Measurements from ENCODE around the gene MCMBP.

- no peak for TF ChIP-seq REST (IDR thresholded peaks at IDR 0.05)
- TF ChIP-seq POLR2A (IDR thresholded peaks at IDR 0.05; ENCODE audit: low read length), result no peak
These were observed 23.5 kb upstream of the MCMBP start for GRCh38 chr10:119896061-119896655.
